Osteoblast (primary cell): ENCODE data around the gene AFF2. TPM values are rescaled to one million over a fixed set of nuclear protein-coding genes. Genes with fewer than 3 reads are reported as not detected.

Experiments used
- DNase-seq: peaks from one replicate; pipeline ENCODE4 v3.0.0; 2011; ENCODE audit warnings: low spot score, mixed read lengths; ENCODE audit not compliant: insufficient read length; ENCODE audit errors: missing footprints
- H2AFZ ChIP-seq: 2 replicates; pipeline ENCODE4 v1.6.0; 2011; ENCODE audit warnings: mild to moderate bottlenecking, low read length
- H3K27ac ChIP-seq: 2 replicates; pipeline ENCODE4 v1.5.1; 2011; ENCODE audit warnings: mild to moderate bottlenecking, low read depth, low read length, moderate library complexity
- H3K27me3 ChIP-seq: 2 replicates; pipeline ENCODE4 v1.6.0; 2012; ENCODE audit warnings: mild to moderate bottlenecking, control low read depth, inconsistent platforms, low read length, moderate library complexity; ENCODE audit not compliant: insufficient read depth
- H3K36me3 ChIP-seq: 2 replicates; pipeline ENCODE4 v1.5.1; 2011; ENCODE audit warnings: mild to moderate bottlenecking, low read length, control low read depth, moderate library complexity; ENCODE audit not compliant: insufficient read depth
- H3K4me1 ChIP-seq: 2 replicates; pipeline ENCODE4 v1.5.1; 2011; ENCODE audit warnings: mild to moderate bottlenecking, low read length, control low read depth, moderate library complexity; ENCODE audit not compliant: insufficient read depth
- H3K4me2 ChIP-seq: 2 replicates; pipeline ENCODE4 v1.6.0; 2011; ENCODE audit warnings: mild to moderate bottlenecking, low read length; ENCODE audit not compliant: insufficient read depth
- H3K4me3 ChIP-seq: fragments of 200-600 bp; sonication (generic); 3 replicates; pipeline ENCODE4 v1.5.1; 2012; ENCODE audit warnings: mild to moderate bottlenecking, low read length, inconsistent platforms; ENCODE audit not compliant: insufficient read depth
- H3K79me2 ChIP-seq: 2 replicates; pipeline ENCODE4 v1.6.0; 2012; ENCODE audit warnings: mild to moderate bottlenecking, low read length, control low read depth, inconsistent platforms; ENCODE audit not compliant: insufficient read depth
- H3K9me3 ChIP-seq: 2 replicates; pipeline ENCODE4 v1.5.1; 2011; ENCODE audit warnings: low read depth, low read length, control low read depth
- H4K20me1 ChIP-seq: 2 replicates; pipeline ENCODE4 v1.6.0; 2012; ENCODE audit warnings: mild to moderate bottlenecking, low read length, control low read depth; ENCODE audit not compliant: insufficient read depth
- total RNA-seq: library from RNA; depleted of rRNA; stranded (reverse); fragments of >200 nt; gene quantifications from 2 replicates; pipeline ENCODE4 v1.2.3, GENCODE V29; 2012
- TF ChIP-seq, protein P1 (sequence below): IDR thresholded peaks from 2 replicates; pipeline ENCODE4 v1.5.1; 2011; ENCODE audit warnings: mild to moderate bottlenecking, low read depth, low read length, moderate library complexity; ENCODE audit errors: extremely low read depth

AFF2 gene
- total RNA-seq, 1 donor, result 10.9 TPM

DNA sequence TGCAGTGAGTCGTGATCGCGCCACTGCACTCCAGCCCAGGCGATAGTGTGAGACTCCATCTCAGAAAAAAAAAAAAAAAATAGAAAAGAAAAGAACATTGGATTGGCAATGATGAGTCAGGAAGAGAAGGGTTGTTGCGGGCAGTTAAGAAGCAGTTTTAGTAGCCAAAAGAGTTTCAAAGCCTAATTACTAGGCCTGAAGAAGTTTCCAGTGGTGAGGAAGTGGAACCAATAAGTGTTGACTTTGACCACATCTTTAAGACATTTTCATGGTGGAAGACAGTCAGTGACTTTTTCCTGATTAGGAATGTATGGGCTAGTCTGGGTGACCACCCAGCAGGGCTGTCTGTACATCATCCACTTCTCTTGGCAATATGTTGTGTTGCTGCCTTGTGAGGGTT lies 442.3 kb downstream of the AFF2 start:
- TF ChIP-seq, protein P1, sequence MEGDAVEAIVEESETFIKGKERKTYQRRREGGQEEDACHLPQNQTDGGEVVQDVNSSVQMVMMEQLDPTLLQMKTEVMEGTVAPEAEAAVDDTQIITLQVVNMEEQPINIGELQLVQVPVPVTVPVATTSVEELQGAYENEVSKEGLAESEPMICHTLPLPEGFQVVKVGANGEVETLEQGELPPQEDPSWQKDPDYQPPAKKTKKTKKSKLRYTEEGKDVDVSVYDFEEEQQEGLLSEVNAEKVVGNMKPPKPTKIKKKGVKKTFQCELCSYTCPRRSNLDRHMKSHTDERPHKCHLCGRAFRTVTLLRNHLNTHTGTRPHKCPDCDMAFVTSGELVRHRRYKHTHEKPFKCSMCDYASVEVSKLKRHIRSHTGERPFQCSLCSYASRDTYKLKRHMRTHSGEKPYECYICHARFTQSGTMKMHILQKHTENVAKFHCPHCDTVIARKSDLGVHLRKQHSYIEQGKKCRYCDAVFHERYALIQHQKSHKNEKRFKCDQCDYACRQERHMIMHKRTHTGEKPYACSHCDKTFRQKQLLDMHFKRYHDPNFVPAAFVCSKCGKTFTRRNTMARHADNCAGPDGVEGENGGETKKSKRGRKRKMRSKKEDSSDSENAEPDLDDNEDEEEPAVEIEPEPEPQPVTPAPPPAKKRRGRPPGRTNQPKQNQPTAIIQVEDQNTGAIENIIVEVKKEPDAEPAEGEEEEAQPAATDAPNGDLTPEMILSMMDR, result no peak
- no peak for DNase-seq

DNA sequence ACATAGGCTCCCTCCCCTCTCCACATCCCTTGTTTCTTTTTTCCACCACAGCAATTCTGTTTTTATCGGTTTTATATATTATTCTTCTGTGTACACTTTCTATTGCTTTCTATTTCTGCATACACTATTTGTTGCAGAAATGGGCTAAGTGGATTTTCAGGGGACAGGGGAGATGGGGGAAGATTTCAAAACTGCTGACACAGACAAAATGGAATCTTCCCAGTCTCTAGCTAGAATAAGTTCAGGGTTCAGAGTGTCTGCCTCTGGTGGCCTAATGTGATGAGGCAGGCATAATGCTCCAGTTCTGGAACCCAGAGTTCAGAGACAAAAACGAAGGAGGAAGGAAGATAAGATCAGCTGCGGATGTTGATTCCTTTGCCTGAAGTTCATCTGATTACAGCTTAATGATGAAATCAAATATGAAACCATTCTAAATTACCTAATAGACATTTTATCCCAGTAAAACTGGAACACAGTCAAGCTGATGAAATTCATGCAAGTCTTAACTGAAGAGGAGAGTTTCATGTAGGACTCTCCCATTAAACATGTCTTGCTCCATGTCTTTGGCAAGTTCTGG lies 447.1 kb downstream of the AFF2 start:
- Histone ChIP-seq H3K27ac (no peak overlapping the region), H3K79me2 (no peaks in the 10 kb centered on the region), H4K20me1 (no peaks in the 10 kb centered on the region), H3K4me1 (no peaks in the 10 kb centered on the region), H3K9me3 (no peaks in the 10 kb centered on the region), H3K36me3 (no peaks in the 10 kb centered on the region), H2AFZ (no peak overlapping the region), H3K4me2 (no peak overlapping the region), H3K4me3 (no peak overlapping the region), H3K27me3 (no peaks in the 10 kb centered on the region)
- TF ChIP-seq, protein P1, result no peak
- DNase-seq, result no peak

More for the DNA sequence above, 442.3 kb downstream of the AFF2 start:
- Histone ChIP-seq H3K36me3 (no peaks in the 10 kb centered on the region), H3K79me2 (no peaks in the 10 kb centered on the region), H3K27ac (no peak overlapping the region), H3K9me3 (no peaks in the 10 kb centered on the region), H3K27me3 (no peaks in the 10 kb centered on the region), H2AFZ (no peak overlapping the region), H3K4me3 (no peak overlapping the region), H4K20me1 (no peaks in the 10 kb centered on the region), H3K4me2 (no peak overlapping the region), H3K4me1 (no peaks in the 10 kb centered on the region)

DNA sequence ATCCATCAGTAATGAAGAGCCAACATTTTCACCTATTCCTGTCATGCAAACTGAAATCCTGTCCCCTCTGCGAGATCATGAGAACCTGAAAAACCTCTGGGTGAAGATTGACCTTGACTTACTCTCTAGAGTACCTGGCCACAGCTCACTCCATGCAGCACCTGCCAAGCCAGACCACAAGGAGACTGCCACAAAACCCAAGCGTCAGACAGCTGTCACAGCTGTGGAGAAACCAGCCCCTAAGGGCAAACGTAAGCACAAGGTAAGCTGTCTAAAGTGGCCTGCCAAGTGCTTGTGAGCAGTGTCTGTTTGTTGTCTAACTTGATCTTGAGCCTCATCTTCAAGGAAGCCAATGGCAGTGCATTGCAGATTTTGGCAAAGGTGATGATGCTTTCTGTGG lies 455.9 kb downstream of the AFF2 start:
- no peak overlapping the region for H2AFZ ChIP-seq
- TF ChIP-seq, protein P1, result no peak
- DNase-seq, result no peak
- no peak overlapping the region for H3K27ac ChIP-seq
- no peak overlapping the region for H3K4me3 ChIP-seq
- H4K20me1 ChIP-seq, result no peaks in the 10 kb centered on the region
- H3K4me2 ChIP-seq, result no peak overlapping the region
- H3K36me3 ChIP-seq, result no peaks in the 10 kb centered on the region
- no peaks in the 10 kb centered on the region for H3K27me3 ChIP-seq
- no peaks in the 10 kb centered on the region for H3K9me3 ChIP-seq
- no peaks in the 10 kb centered on the region for H3K79me2 ChIP-seq
- no peaks in the 10 kb centered on the region for H3K4me1 ChIP-seq

DNA sequence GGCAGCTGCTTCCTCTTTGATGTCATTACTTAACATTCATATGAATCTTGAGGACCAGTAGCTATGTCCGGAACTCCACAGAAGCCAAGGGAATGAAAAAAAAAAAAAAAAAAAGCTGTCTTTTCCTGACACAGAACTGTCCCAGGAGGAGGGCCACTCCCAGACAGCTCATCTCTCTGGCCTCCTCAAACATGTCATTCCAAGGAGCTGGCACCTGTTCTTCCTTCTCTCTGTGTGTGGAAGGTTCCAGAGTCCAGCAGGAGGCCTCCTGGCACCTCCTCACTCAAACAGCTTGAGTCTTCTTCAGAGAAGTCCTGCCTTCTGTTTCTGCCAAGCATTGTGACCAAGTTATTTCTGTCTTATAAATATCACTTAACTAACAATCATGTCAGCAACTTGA lies 458.5 kb downstream of the AFF2 start:
- no peak overlapping the region for H3K4me2 ChIP-seq
- H2AFZ ChIP-seq, result no peak overlapping the region
- H3K36me3 ChIP-seq, result no peaks in the 10 kb centered on the region
- no peaks in the 10 kb centered on the region for H4K20me1 ChIP-seq
- H3K9me3 ChIP-seq, result no peaks in the 10 kb centered on the region
- TF ChIP-seq, protein P1, result no peak
- no peaks in the 10 kb centered on the region for H3K27me3 ChIP-seq
- H3K79me2 ChIP-seq, result no peaks in the 10 kb centered on the region
- H3K4me3 ChIP-seq, result no peak overlapping the region
- no peaks in the 10 kb centered on the region for H3K4me1 ChIP-seq
- no peak overlapping the region for H3K27ac ChIP-seq
- no peak for DNase-seq
